Type B pancreatic cell (in vitro differentiated cells): ENCODE results near the gene MRPL44. TPM values are rescaled to one million over a fixed set of nuclear protein-coding genes. Genes with fewer than 3 reads are reported as not detected.

ENCODE experiments used
- DNase-seq: peaks from one replicate; pipeline ENCODE4 v3.0.0; 2021; ENCODE audit warnings: mixed read lengths; ENCODE audit not compliant: unreplicated experiment; ENCODE audit errors: extremely low spot score
- H3K27ac Mint-ChIP-seq: 2 replicates; pipeline ENCODE4 v1.8.0; 2021; ENCODE audit warnings: mild to moderate bottlenecking, mixed read lengths
- H3K27me3 Mint-ChIP-seq: 2 replicates; pipeline ENCODE4 v1.8.0; 2021; ENCODE audit warnings: mixed read lengths
- H3K36me3 Mint-ChIP-seq: 2 replicates; pipeline ENCODE4 v1.8.0; 2021; ENCODE audit warnings: mixed read lengths
- H3K4me1 Mint-ChIP-seq: one replicate; pipeline ENCODE4 v1.8.0; 2021; ENCODE audit warnings: mixed read lengths; ENCODE audit not compliant: unreplicated experiment
- H3K4me3 Mint-ChIP-seq: 2 replicates; pipeline ENCODE4 v1.8.0; 2021; ENCODE audit warnings: mild to moderate bottlenecking, mixed read lengths
- H3K9me3 Mint-ChIP-seq: 2 replicates; pipeline ENCODE4 v1.8.0; 2021; ENCODE audit warnings: mixed read lengths
- total RNA-seq: library from RNA; stranded (reverse); gene quantifications from 2 replicates; pipeline ENCODE4 v1.2.1, GENCODE V29; 2021; ENCODE audit warnings: low replicate concordance
- TF ChIP-seq, protein P1 (sequence below): fragments of 200-600 bp; sonication (generic); conservative IDR thresholded peaks from 2 replicates; pipeline ENCODE4 v1.5.0; 2021; ENCODE audit warnings: antibody characterized with exemption, mild to moderate bottlenecking

MRPL44 gene
- total RNA-seq, 1 donor from 2014 or later: 29.2 TPM

GRCh38 chr2:224016963-224017362 lies 59.7 kb downstream of the MRPL44 start:
- Mint-ChIP-seq H3K4me1 (no peaks in the 10 kb centered on the region), H3K36me3 (no peaks in the 10 kb centered on the region), H3K9me3 (peaks cover 6% of the 10 kb centered on the region), H3K27ac (no peak overlapping the region), H3K4me3 (no peak overlapping the region), H3K27me3 (no peaks in the 10 kb centered on the region)
- TF ChIP-seq, protein P1, sequence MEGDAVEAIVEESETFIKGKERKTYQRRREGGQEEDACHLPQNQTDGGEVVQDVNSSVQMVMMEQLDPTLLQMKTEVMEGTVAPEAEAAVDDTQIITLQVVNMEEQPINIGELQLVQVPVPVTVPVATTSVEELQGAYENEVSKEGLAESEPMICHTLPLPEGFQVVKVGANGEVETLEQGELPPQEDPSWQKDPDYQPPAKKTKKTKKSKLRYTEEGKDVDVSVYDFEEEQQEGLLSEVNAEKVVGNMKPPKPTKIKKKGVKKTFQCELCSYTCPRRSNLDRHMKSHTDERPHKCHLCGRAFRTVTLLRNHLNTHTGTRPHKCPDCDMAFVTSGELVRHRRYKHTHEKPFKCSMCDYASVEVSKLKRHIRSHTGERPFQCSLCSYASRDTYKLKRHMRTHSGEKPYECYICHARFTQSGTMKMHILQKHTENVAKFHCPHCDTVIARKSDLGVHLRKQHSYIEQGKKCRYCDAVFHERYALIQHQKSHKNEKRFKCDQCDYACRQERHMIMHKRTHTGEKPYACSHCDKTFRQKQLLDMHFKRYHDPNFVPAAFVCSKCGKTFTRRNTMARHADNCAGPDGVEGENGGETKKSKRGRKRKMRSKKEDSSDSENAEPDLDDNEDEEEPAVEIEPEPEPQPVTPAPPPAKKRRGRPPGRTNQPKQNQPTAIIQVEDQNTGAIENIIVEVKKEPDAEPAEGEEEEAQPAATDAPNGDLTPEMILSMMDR: no peak
- DNase-seq: no peak

Other genes with a start within 250 kb of the MRPL44 start
- gene AP1S3, start 119.9 kb upstream of the MRPL44 start, total RNA-seq: 7.8 and 16.1 TPM in 2 replicates
- 38.2 and 45.5 TPM in 2 replicates for gene WDFY1, start 12.1 kb upstream of the MRPL44 start, total RNA-seq
- gene SERPINE2, start 81.8 kb downstream of the MRPL44 start, total RNA-seq: 23.0 and 37.4 TPM in 2 replicates